Osteocyte (in vitro differentiated cells): ENCODE results near the gene PGAP6. TPM values are rescaled to one million over a fixed set of nuclear protein-coding genes. Genes with fewer than 3 reads are reported as not detected.
"Not testable (repeated sequence)": the region's sequence is repeated elsewhere in the genome, so short reads cannot be mapped to it uniquely, and the experiment has no call there.

Experiments used
- DNase-seq: peaks from one replicate; pipeline ENCODE4 v3.0.0; 2021; ENCODE audit warnings: mixed read lengths; ENCODE audit not compliant: unreplicated experiment; ENCODE audit errors: extremely low spot score
- H3K27ac Mint-ChIP-seq: one replicate; pipeline ENCODE4 v1.8.0; 2021; ENCODE audit warnings: mild to moderate bottlenecking, mixed read lengths; ENCODE audit not compliant: unreplicated experiment
- H3K27me3 Mint-ChIP-seq: one replicate; pipeline ENCODE4 v1.8.0; 2021; ENCODE audit warnings: mixed read lengths; ENCODE audit not compliant: unreplicated experiment
- H3K36me3 Mint-ChIP-seq: one replicate; pipeline ENCODE4 v1.8.0; 2021; ENCODE audit warnings: mixed read lengths; ENCODE audit not compliant: unreplicated experiment
- H3K4me1 Mint-ChIP-seq: one replicate; pipeline ENCODE4 v1.8.0; 2021; ENCODE audit warnings: mixed read lengths; ENCODE audit not compliant: unreplicated experiment
- H3K4me3 Mint-ChIP-seq: one replicate; pipeline ENCODE4 v1.8.0; 2021; ENCODE audit warnings: mild to moderate bottlenecking, moderate library complexity, mixed read lengths; ENCODE audit not compliant: unreplicated experiment
- H3K9me3 Mint-ChIP-seq: one replicate; pipeline ENCODE4 v1.8.0; 2021; ENCODE audit warnings: mixed read lengths; ENCODE audit not compliant: unreplicated experiment
- total RNA-seq: library from RNA; stranded (reverse); gene quantifications from 2 replicates; pipeline ENCODE4 v1.2.1, GENCODE V29; 2021
- TF ChIP-seq, protein P1 (sequence below): fragments of 200-600 bp; sonication (generic); IDR thresholded peaks from 2 replicates; pipeline ENCODE4 v1.5.0; 2021; ENCODE audit warnings: antibody characterized with exemption, mild to moderate bottlenecking, moderate library complexity

Gene PGAP6
- total RNA-seq, 1 donor from 2014 or later: 59.3 TPM

DNA sequence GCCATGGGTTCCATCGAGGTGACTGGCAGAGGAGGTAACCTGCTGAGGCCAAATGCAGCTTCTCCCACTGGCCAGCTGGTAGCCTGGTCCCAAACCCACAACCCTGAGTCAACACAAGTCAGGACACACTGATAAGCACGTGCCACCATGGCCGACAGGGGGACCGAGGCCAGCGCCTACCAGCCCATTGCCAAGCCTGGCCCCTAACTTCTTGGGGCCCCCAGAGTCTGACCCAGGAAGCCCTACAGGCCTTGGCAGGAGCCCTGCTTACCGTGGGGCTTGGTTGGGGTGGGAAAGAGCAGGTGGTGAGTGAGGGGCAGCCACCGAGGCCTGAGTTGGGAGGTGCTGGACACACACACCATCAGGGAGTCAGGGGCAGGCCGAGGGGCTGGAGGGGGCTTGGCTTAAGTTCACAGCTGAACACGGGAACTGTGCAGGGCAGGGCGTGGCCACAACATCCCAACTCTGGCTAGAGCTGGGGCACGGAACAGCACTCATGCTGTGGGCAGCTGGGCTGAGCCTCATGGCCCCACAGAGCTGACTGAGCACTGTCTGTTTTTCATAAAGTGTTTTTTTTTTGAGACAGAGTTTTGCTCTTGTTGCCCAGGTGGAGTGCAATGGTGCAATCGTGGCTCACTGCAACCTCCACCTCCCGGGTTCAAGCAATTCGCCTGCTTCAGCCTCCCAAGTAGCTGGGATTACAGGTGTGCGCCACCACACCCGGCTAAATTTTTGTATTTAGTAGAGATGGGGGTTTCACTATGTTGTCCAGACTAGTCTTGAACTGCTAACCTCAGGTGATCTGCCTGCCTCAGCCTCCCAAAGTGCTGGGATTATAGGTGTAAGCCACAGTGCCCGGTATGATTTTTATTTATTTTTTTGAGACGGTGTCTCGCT is 16.9 kb downstream of the PGAP6 start:
- Mint-ChIP-seq H3K9me3 (no peaks in the 10 kb centered on the region), H3K36me3 (peaks cover 6% of the 10 kb centered on the region), H3K4me3 (no peak overlapping the region), H3K27ac (no peak overlapping the region), H3K27me3 (no peaks in the 10 kb centered on the region), H3K4me1 (peaks cover 10% of the 10 kb centered on the region)
- no peak for DNase-seq
- TF ChIP-seq, protein P1, sequence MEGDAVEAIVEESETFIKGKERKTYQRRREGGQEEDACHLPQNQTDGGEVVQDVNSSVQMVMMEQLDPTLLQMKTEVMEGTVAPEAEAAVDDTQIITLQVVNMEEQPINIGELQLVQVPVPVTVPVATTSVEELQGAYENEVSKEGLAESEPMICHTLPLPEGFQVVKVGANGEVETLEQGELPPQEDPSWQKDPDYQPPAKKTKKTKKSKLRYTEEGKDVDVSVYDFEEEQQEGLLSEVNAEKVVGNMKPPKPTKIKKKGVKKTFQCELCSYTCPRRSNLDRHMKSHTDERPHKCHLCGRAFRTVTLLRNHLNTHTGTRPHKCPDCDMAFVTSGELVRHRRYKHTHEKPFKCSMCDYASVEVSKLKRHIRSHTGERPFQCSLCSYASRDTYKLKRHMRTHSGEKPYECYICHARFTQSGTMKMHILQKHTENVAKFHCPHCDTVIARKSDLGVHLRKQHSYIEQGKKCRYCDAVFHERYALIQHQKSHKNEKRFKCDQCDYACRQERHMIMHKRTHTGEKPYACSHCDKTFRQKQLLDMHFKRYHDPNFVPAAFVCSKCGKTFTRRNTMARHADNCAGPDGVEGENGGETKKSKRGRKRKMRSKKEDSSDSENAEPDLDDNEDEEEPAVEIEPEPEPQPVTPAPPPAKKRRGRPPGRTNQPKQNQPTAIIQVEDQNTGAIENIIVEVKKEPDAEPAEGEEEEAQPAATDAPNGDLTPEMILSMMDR: no peak

DNA sequence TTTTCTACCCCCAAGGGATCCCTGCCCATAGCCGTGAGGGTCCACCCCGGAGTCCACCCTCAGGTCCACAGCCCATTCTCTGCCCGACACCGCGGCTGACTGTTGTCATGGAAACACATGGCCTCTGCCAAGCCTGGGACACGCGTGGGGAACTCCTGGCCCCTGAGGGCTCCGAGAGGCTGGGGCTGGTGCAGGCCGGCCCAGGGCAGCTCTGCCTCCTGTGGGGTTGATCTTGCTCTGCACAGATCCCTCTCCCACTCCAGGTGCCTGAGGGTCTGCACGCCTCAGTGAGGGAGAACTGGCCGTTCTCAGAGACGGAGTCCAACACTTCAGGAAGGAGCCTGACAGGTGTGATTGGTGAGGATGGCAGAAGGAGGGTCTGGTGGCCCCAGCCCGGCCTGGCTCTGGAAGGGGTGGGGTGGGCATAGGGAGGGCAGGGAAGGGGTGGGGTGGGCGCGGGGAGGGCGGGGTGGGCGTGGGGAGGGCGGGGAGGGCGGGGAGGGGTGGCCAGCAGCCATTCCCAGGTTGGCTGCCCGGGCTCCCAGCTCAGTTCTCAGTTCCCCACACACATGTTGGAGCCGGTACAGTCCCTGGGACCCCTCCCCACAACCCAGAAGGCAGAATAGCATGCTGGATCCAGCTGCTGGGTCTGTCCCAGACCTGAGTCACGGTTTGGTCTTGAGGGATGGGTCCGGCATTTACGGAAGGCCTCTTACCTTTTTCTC is 17.9 kb downstream of the PGAP6 start:
- H3K36me3 Mint-ChIP-seq: peaks cover 6% of the 10 kb centered on the region
- DNase-seq: no peak
- TF ChIP-seq, protein P1: no peak
- no peak overlapping the region for H3K4me3 Mint-ChIP-seq
- no peaks in the 10 kb centered on the region for H3K9me3 Mint-ChIP-seq
- H3K4me1 Mint-ChIP-seq: peaks cover 4% of the 10 kb centered on the region
- H3K27me3 Mint-ChIP-seq: no peaks in the 10 kb centered on the region
- H3K27ac Mint-ChIP-seq: no peak overlapping the region

DNA sequence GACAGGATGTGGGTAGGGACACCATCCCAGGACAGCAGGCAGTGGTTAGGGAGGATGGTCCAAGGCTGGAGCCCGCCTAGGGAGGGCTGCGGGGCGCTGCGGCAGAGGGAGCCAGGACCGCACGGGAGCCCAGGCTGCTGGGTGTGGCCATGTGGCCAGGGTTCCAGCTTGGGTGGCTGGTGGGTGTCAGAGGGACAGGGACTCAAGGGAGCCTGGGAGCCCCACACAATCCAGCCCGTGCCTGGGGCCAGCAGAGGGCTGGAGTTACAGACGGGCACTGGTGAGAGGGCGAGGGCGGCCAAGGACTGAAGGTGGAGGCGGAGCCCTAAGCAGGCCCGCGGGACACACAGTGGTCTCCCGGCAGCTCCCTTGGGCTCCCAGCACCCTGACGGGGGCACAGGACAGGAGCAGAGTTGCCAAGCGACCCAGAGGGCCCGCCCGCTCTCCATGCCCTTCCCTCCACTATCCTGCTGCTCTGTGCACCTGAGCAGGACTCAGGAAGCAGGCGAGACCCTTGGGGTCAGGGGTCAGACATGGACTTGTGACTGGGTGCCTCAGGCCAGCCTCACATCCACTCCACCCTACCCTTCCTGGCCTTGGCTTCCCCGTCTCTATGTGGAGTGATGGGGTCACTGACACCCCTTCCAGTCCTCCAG is 18.5 kb downstream of the PGAP6 start:
- H3K36me3 Mint-ChIP-seq: peaks cover 6% of the 10 kb centered on the region
- no peak for DNase-seq
- no peak overlapping the region for H3K4me3 Mint-ChIP-seq
- no peaks in the 10 kb centered on the region for H3K27me3 Mint-ChIP-seq
- peaks cover 4% of the 10 kb centered on the region for H3K4me1 Mint-ChIP-seq
- no peaks in the 10 kb centered on the region for H3K9me3 Mint-ChIP-seq
- H3K27ac Mint-ChIP-seq: no peak overlapping the region
- TF ChIP-seq, protein P1: no peak

GRCh38 chr16:362702-362999 is 19.1 kb downstream of the PGAP6 start:
- H3K36me3 Mint-ChIP-seq, H3K4me1 Mint-ChIP-seq, H3K27ac Mint-ChIP-seq, DNase-seq, H3K27me3 Mint-ChIP-seq, H3K9me3 Mint-ChIP-seq, H3K4me3 Mint-ChIP-seq: not testable (repeated sequence)

DNA sequence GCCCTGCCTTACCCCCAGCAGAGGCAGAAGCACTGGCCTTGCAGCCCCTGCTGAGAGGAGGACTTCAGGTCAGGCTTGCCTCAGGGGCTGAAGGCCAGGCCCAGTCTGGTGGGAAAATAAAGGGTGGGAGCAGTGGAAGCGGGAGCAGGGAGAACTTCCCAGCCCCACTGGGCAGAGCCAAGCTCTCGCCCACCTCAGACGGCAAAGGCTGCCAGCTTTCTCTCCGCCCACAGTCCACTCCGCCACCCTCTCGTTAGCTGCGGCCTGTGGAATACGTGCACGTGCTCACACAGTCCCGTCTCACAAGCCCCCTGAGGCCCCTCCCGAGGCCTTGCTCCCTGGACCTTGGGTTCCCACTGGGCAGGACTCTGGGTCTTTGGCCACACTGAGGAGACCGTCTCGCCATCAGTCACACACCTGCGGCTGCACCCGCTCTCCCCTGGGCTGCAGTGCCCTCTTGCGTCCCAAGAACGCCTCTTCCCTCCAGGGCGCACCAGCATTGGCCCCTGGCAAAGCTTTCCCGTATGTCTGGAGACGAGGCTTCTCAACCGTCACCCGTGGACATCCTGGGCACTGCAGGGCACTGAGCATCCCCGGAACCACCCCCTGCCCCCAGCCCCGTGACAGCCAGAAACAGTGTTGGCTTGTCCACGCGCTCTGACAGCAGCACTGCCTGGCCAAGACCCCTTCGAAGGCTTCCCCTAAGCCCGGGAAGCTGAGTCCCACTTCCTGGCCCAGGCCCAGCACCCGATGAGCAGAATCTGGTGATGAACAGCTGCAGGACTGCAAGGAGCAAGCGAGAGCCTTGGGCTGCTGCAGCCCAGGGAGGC is 19.7 kb downstream of the PGAP6 start:
- peaks cover 3% of the 10 kb centered on the region for H3K36me3 Mint-ChIP-seq
- H3K4me3 Mint-ChIP-seq: no peak overlapping the region
- no peak overlapping the region for H3K27ac Mint-ChIP-seq
- no peaks in the 10 kb centered on the region for H3K27me3 Mint-ChIP-seq
- no peaks in the 10 kb centered on the region for H3K9me3 Mint-ChIP-seq
- no peak for DNase-seq
- TF ChIP-seq, protein P1: peak; percentile 55
- peaks cover 4% of the 10 kb centered on the region for H3K4me1 Mint-ChIP-seq
